ENCODE measurements around the gene PPP2R2B.
A peak's percentile ranks its signal among the peaks of the same experiment; 100 is the strongest.
"Not testable (repeated sequence)": the region's sequence is repeated elsewhere in the genome, so short reads cannot be mapped to it uniquely, and the experiment has no call there.

Gene PPP2R2B

GRCh38 chr5:146732962-146733361 lies 145.6 kb downstream of the PPP2R2B start:
- H3K27ac ChIP-seq = no peak overlapping the region

GRCh38 chr5:146731909-146732659 lies 146.5 kb downstream of the PPP2R2B start:
- DNase-seq = peak; percentile 74
- no peak for TF ChIP-seq CTCF (IDR thresholded peaks at IDR 0.05; ENCODE audit: low read depth, low read length, missing control alignments)
- Histone ChIP-seq H3K36me3 (replicated peaks) (no peaks in the 10 kb centered on the region), H3K27me3 (replicated peaks) (no peaks in the 10 kb centered on the region), H3K4me3 (ENCODE audit: low read depth, low read length) (no peak overlapping the region), H3K27ac (peak overlapping the region; percentile 12)
- in situ Hi-C loops (cut with HindIII; ENCODE audit: low pct_ligation_motif_present, low sequenced_read_pairs) = no loop called here

More at GRCh38 chr5:146732962-146733361, 145.6 kb downstream of the PPP2R2B start:
- Histone ChIP-seq H3K36me3 (replicated peaks) (no peaks in the 10 kb centered on the region), H3K27me3 (replicated peaks) (no peaks in the 10 kb centered on the region), H3K4me3 (ENCODE audit: low read depth, low read length) (no peak overlapping the region)
- no peak for TF ChIP-seq CTCF (IDR thresholded peaks at IDR 0.05; ENCODE audit: low read depth, low read length, missing control alignments)
- in situ Hi-C loops (cut with HindIII; ENCODE audit: low pct_ligation_motif_present, low sequenced_read_pairs) = no loop called here
- no peak for DNase-seq

- DNase-seq; H3K27ac ChIP-seq; H3K27me3 ChIP-seq (replicated peaks); in situ Hi-C loops (cut with HindIII; ENCODE audit: low pct_ligation_motif_present, low sequenced_read_pairs); H3K4me3 ChIP-seq (ENCODE audit: low read depth, low read length); H3K36me3 ChIP-seq (replicated peaks): not testable (repeated sequence)
Measured at GRCh38 chr5:146728746-146729145, 149.8 kb downstream of the PPP2R2B start.

- in situ Hi-C loops (cut with HindIII; ENCODE audit: low pct_ligation_motif_present, low sequenced_read_pairs) = no loop called here
- no peak for DNase-seq
- H3K36me3 ChIP-seq (replicated peaks) = no peaks in the 10 kb centered on the region
- no peak for TF ChIP-seq CTCF (IDR thresholded peaks at IDR 0.05; ENCODE audit: low read depth, low read length, missing control alignments)
- no peak overlapping the region for H3K27ac ChIP-seq
- H3K27me3 ChIP-seq (replicated peaks) = no peaks in the 10 kb centered on the region
- no peak overlapping the region for H3K4me3 ChIP-seq (ENCODE audit: low read depth, low read length)
Measured at GRCh38 chr5:146726891-146727290, 151.7 kb downstream of the PPP2R2B start.

GRCh38 chr5:146726020-146726419 lies 152.5 kb downstream of the PPP2R2B start:
- in situ Hi-C loops (cut with HindIII; ENCODE audit: low pct_ligation_motif_present, low sequenced_read_pairs) = no loop called here
- Histone ChIP-seq H3K36me3 (replicated peaks) (no peaks in the 10 kb centered on the region), H3K27ac (no peak overlapping the region), H3K27me3 (replicated peaks) (no peaks in the 10 kb centered on the region), H3K4me3 (ENCODE audit: low read depth, low read length) (no peak overlapping the region)
- DNase-seq = no peak
- TF ChIP-seq CTCF (IDR thresholded peaks at IDR 0.05; ENCODE audit: low read depth, low read length, missing control alignments) = no peak

GRCh38 chr5:146725025-146725424 lies 153.5 kb downstream of the PPP2R2B start:
- no peak overlapping the region for H3K27ac ChIP-seq

More at GRCh38 chr5:146725025-146725424, 153.5 kb downstream of the PPP2R2B start:
- Histone ChIP-seq H3K36me3 (replicated peaks) (no peaks in the 10 kb centered on the region), H3K27me3 (replicated peaks) (no peaks in the 10 kb centered on the region), H3K4me3 (ENCODE audit: low read depth, low read length) (no peak overlapping the region)
- DNase-seq = no peak
- in situ Hi-C loops (cut with HindIII; ENCODE audit: low pct_ligation_motif_present, low sequenced_read_pairs) = no loop called here
- no peak for TF ChIP-seq CTCF (IDR thresholded peaks at IDR 0.05; ENCODE audit: low read depth, low read length, missing control alignments)
